Activated gamma-delta T cell treated with Interleukin-2 at 50 U/mL for 16 hours (primary cell): Measurements from ENCODE around the gene GANC.

ENCODE experiments used
- DNase-seq: peaks from one replicate; pipeline ENCODE4 v3.0.0-alpha.2; 2020

The GANC gene

GRCh38 chr15:42348083-42348482, 75.1 kb downstream of the GANC start:
- DNase-seq, result no peak

- DNase-seq, result no peak
Observed at GRCh38 chr15:42349186-42349585, 76.2 kb downstream of the GANC start.

- DNase-seq, result no peak
Observed at GRCh38 chr15:42352401-42352800, 79.4 kb downstream of the GANC start.

GRCh38 chr15:42353061-42353460, 80.1 kb downstream of the GANC start:
- no peak for DNase-seq

GRCh38 chr15:42354824-42355223, 81.8 kb downstream of the GANC start:
- no peak for DNase-seq

GRCh38 chr15:42355291-42355690, 82.3 kb downstream of the GANC start:
- DNase-seq, result no peak

- DNase-seq, result no peak
Observed at GRCh38 chr15:42356851-42357250, 83.8 kb downstream of the GANC start.

GRCh38 chr15:42358141-42358540, 85.1 kb downstream of the GANC start:
- no peak for DNase-seq

GRCh38 chr15:42359249-42359648, 86.2 kb downstream of the GANC start, which contains the start of gene CAPN3:
CAPN3 (plus strand) TSS chr15:42359501; CDS start chr15:42359806, 305 bp downstream.
- DNase-seq, result no peak

GRCh38 chr15:42359985-42360384, 87.0 kb downstream of the GANC start:
- DNase-seq, result no peak

- DNase-seq, result no peak
Observed at GRCh38 chr15:42360535-42361112, 87.6 kb downstream of the GANC start.

- DNase-seq, result no peak
Observed at GRCh38 chr15:42363487-42363886, 90.5 kb downstream of the GANC start.

GRCh38 chr15:42363942-42364341, 90.9 kb downstream of the GANC start:
- DNase-seq, result no peak

GRCh38 chr15:42364529-42364928, 91.5 kb downstream of the GANC start:
- DNase-seq, result no peak

GRCh38 chr15:42365921-42366550, 93.0 kb downstream of the GANC start:
- no peak for DNase-seq

- DNase-seq, result no peak
Observed at GRCh38 chr15:42367041-42367440, 94.0 kb downstream of the GANC start.

GRCh38 chr15:42368096-42368495, 95.1 kb downstream of the GANC start:
- DNase-seq, result no peak

- no peak for DNase-seq
Observed at GRCh38 chr15:42371096-42371495, 98.1 kb downstream of the GANC start.

- DNase-seq, result no peak
Observed at GRCh38 chr15:42373274-42373673, 100.3 kb downstream of the GANC start.

GRCh38 chr15:42373936-42374335, 100.9 kb downstream of the GANC start:
- DNase-seq, result no peak

- DNase-seq, result no peak
Observed at GRCh38 chr15:42374810-42375209, 101.8 kb downstream of the GANC start.

GRCh38 chr15:42375252-42375651, 102.3 kb downstream of the GANC start:
- DNase-seq, result no peak

GRCh38 chr15:42375941-42376340, 102.9 kb downstream of the GANC start:
- no peak for DNase-seq

- no peak for DNase-seq
Observed at GRCh38 chr15:42378011-42378410, 105.0 kb downstream of the GANC start.

GRCh38 chr15:42384597-42384996, 111.6 kb downstream of the GANC start:
- no peak for DNase-seq
